Measurements from ENCODE around the gene DGKI.

- TF ChIP-seq CTCF (IDR thresholded peaks at IDR 0.05) (no peak), KAT7 (CRISPR knock-in tag; IDR thresholded peaks at IDR 0.05; ENCODE audit: borderline replicate concordance) (no peak), ZBTB21 (CRISPR knock-in tag; IDR thresholded peaks at IDR 0.05; ENCODE audit: borderline replicate concordance) (no peak), JAZF1 (CRISPR knock-in tag; IDR thresholded peaks at IDR 0.05) (no peak)
Observed at GRCh38 chr7:137434946-137435345, 411.8 kb downstream of the DGKI start.
